ENCODE results near the gene PSORS1C2.

PSORS1C2 gene

DNA sequence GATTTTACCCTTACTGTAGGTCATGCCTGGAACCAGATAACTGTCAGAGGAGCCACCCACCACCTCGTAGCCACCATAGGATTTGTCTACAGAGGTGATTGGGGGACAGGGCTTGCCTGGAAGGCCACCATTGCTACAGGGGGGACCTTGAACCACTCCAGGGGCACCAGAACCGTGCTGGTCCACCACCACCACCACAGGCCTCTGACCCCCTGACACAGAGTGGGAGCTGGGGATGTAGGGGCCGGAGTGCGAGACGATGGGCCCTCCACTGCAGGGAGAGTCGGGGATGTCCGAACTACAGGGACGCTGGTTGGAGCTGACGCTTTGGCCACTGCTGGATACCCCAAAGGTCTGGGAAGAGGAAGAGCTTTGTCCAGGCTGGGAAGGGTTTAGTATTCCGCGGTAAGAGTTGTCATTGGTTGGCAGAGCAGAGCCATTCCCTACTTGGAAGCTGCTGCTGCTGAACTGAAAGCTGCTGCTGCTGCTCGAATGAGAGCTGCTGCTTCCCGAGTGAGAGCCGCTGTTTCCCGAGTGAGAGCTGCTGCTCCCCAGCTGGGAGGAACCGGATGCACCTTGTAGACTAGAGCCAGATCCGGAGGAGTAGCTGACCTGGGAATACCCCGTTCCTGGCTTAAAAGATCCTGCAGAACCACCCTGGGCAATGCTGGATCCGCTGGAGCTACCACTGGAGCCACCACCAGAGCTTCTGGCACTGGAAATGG, 22.0 kb downstream of the PSORS1C2 start:
- TF ChIP-seq, protein P1, sequence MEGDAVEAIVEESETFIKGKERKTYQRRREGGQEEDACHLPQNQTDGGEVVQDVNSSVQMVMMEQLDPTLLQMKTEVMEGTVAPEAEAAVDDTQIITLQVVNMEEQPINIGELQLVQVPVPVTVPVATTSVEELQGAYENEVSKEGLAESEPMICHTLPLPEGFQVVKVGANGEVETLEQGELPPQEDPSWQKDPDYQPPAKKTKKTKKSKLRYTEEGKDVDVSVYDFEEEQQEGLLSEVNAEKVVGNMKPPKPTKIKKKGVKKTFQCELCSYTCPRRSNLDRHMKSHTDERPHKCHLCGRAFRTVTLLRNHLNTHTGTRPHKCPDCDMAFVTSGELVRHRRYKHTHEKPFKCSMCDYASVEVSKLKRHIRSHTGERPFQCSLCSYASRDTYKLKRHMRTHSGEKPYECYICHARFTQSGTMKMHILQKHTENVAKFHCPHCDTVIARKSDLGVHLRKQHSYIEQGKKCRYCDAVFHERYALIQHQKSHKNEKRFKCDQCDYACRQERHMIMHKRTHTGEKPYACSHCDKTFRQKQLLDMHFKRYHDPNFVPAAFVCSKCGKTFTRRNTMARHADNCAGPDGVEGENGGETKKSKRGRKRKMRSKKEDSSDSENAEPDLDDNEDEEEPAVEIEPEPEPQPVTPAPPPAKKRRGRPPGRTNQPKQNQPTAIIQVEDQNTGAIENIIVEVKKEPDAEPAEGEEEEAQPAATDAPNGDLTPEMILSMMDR (IDR thresholded peaks at IDR 0.05; ENCODE audit: control extremely low read depth, extremely low read depth, low read depth, missing control alignments), result no peak
- ChIA-PET CTCF (interaction anchor here (0.8 to 6.7 kb wide), 4 partner anchors 12 to 212 kb away, joined by 3 to 72 read pairs (median 6); no protein-coding TSS in a partner anchor), POLR2A (no interaction called here)
- no peak for DNase-seq (ENCODE audit: extremely low spot score)

DNA sequence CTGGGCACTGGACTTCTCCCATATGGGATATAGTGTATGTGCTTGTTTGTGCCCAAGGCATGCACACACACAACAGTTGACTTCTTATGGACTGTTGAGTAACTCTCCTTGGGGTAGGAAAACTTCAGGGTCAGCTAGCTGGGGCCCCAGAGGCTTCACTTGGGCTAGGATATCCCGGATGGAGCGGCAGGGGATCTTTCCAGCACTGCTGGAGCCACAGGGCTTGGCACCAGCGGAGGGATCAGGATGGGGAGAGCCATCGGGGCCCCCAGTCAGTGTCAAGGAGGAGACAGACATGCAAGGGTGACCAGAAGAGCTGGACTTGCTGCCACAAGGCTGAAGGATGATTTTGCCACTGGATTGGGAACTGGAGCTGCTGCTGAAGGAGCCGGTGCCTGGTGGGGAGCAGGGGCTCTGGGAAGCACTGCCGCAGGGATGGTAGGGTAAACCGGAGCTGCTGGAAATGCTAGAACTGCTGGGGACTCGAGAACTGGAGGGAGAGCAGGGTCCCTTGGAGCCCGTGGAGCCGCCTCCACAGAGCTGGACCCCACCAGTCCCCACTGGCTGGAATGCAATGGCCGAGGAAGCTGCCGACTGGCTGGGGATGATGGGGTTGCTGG, 22.8 kb downstream of the PSORS1C2 start:
- DNase-seq (ENCODE audit: extremely low spot score), result no peak
- ChIA-PET CTCF (interaction anchor here (0.7 to 6.7 kb wide), 6 partner anchors 13 to 211 kb away, joined by 3 to 72 read pairs (median 6); no protein-coding TSS in a partner anchor), POLR2A (no interaction called here)
- TF ChIP-seq, protein P1 (IDR thresholded peaks at IDR 0.05; ENCODE audit: control extremely low read depth, extremely low read depth, low read depth, missing control alignments), result no peak

DNA sequence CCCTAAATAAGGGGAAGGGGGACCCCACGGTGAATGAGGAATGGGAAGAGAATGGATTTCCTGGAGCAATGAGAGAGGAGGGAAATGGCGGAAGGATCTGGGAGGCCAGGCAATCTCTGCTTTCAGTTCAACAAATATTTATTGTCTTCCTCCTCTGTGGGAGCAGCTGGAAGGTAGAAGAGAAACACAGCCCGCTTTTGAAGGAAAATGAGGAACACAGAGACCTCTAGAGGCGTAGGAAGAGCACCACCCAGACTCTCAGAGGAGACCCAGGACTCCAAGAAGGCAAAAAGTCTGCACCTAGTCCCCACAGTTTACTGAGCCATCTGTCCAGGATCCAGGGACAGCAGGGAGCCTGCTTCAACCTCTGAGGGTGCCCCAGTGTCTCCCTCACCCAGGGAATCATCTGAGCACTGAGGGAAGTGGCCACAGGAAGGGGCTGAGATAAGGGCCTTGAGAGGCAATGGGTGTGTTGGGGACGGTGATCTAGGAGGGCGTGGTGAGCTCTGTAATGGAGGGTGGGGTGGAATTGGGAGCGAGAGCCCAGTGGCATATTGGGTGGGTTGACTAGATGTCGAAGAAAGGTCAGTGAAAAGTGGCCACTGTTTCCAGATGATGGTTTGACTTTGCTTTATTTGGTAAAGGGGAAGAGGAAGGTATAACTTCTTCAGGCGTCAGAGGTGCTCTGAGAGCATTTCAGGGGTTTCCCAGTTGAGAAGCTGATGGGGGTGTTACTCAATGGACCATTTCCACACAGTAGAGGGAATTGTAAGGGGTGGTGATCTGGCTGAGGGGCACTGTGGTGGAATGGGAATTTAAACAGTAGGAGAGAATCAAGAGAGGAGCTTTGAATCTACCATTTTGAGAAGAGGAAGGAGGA, 23.7 kb downstream of the PSORS1C2 start:
- TF ChIP-seq, protein P1 (IDR thresholded peaks at IDR 0.05; ENCODE audit: control extremely low read depth, extremely low read depth, low read depth, missing control alignments), result no peak
- ChIA-PET CTCF (interaction anchor here (0.9 to 6.7 kb wide), 5 partner anchors 12 to 210 kb away, joined by 3 to 72 read pairs (median 9); no protein-coding TSS in a partner anchor), POLR2A (no interaction called here)
- no peak for DNase-seq (ENCODE audit: extremely low spot score)

DNA sequence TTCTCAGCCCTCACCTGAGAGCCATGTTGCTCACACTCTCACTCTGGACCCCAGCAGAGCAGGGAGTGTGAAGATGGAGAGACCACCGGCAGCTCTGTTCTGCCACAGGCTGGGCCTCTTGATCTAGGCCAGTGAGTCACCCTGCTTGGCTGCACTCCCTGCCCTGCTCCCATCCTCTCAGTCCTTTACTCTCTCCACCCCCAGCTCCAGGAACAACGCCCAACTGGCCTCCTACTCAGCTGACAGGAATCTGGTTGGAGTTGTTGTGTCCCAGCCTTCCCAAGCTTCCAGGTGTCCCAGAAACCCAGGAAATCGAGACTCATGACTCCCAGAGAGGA, 24.4 kb downstream of the PSORS1C2 start, which contains the start of gene PSORS1C1:
Gene PSORS1C1 (plus strand): TSS at position 260 of the 338 bp plus-strand sequence. CDS start 14,833 bp downstream, outside the sequence.
- POLR2A ChIA-PET, result no interaction called here

DNA sequence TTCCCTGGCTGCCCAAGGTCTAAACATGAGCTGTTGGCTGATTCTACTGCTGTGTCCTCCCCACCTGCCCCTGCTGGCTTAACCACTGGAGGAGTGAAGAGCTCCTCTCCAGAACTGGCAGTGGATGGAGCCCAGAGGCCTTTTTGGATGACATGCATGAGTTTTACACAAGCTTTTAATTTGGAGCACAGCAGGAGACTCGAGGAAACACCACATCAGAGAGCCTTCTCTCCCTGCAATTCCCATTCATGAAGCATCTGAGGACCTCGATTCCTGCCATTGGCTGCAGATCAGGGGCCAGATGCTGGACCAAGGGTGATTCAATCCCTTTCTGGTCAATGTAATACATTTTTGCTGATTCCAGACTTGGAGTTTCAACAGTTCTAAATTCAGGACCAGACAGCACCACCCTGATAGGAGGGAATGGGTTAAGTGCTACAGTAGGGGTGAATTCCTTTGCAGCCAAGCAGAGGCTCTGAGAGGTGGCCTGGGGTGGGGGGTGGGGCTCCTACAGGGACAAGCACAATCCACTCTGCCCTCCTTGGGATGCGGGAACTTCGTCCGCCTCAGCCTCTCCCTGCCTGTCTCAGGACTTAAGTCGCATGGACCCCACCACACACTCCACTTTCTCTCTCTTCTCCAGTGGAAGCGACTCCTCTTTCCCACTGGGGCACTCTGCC, 24.9 kb downstream of the PSORS1C2 start:
- TF ChIP-seq, protein P1 (IDR thresholded peaks at IDR 0.05; ENCODE audit: control extremely low read depth, extremely low read depth, low read depth, missing control alignments), result no peak
- ChIA-PET POLR2A (no interaction called here), CTCF (interaction anchor here (0.9 kb wide), 2 partner anchors 20 to 27 kb away, joined by 3 read pairs; no protein-coding TSS in a partner anchor)
- DNase-seq (ENCODE audit: extremely low spot score), result no peak

More for the DNA sequence above, 24.4 kb downstream of the PSORS1C2 start, which contains the start of gene PSORS1C1:
- DNase-seq (ENCODE audit: extremely low spot score), result no peak
- TF ChIP-seq, protein P1 (IDR thresholded peaks at IDR 0.05; ENCODE audit: control extremely low read depth, extremely low read depth, low read depth, missing control alignments), result no peak
- CTCF ChIA-PET, result interaction anchor here (0.9 to 6.7 kb wide), 2 partner anchors 14 to 27 kb away, joined by 3 to 72 read pairs; no protein-coding TSS in a partner anchor
